H7 (cell line): ENCODE measurements around the gene AEN. TPM values are rescaled to one million over a fixed set of nuclear protein-coding genes. Genes with fewer than 3 reads are reported as not detected.
A peak's percentile ranks its signal among the peaks of the same experiment; 100 is the strongest.

Experiments
- DNase-seq: peaks from one replicate; pipeline ENCODE4 v3.0.0; 2012
- H3K27me3 ChIP-seq: 2 replicates; pipeline ENCODE4 v1.6.0; 2011; ENCODE audit warnings: mild to moderate bottlenecking, low read length; ENCODE audit not compliant: control insufficient read depth, insufficient read depth
- H3K36me3 ChIP-seq: replicated peaks from 2 replicates; pipeline ENCODE4 v1.5.1; 2011; ENCODE audit warnings: low read length; ENCODE audit not compliant: control insufficient read depth, insufficient read depth
- H3K4me3 ChIP-seq: 2 replicates; pipeline ENCODE4 v1.5.1; 2011; ENCODE audit warnings: low read depth, mild to moderate bottlenecking, control low read depth, low read length, moderate library complexity; ENCODE audit not compliant: insufficient read depth
- total RNA-seq: library from RNA; depleted of rRNA; stranded (reverse); fragments of >200 nt; shearing (Covaris generic); gene quantifications from 2 replicates; pipeline ENCODE4 v1.2.3, GENCODE V29; 2014

AEN gene
- total RNA-seq, 1 experiment from 2014 or later = 64.8 TPM

DNA sequence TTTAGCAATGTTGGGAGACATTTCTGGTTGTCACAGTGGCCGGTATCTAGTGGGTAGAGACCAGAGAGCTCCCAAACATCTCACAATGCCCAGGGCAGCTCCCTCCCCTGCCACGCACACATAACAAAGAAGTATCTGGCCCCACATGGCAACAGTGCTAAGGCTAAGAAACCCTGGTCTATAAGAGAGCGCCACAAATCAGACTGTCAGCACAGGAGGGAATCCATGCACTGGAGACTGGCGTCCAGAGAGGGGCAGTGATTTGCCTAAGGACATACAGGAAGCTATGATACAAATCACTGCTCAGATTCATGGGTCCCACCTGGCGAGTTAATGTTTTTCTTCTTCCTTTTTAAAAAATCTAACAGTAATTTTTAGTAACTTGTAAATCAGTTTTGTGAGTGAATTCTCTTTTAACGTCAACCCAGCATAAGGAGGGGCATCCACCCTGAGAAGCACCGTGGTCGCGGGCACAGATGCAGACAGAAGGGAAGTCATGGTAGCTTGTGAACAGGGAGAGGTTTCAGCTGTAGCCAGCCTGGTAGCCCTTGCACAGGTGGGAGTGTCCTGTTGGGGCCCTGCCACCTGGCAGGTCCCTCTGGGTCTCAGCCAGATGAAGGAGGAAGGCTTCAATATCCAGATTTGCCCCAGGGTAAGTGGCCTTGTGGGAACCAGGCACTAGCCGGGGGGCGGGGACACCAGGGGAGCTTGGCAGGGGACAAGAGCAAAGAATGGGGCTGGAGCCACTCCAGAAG lies 26.4 kb downstream of the AEN start:
- Histone ChIP-seq H3K27me3 (no peaks in the 10 kb centered on the region), H3K4me3 (no peak overlapping the region), H3K36me3 (no peaks in the 10 kb centered on the region)
- DNase-seq = peak; percentile 23

DNA sequence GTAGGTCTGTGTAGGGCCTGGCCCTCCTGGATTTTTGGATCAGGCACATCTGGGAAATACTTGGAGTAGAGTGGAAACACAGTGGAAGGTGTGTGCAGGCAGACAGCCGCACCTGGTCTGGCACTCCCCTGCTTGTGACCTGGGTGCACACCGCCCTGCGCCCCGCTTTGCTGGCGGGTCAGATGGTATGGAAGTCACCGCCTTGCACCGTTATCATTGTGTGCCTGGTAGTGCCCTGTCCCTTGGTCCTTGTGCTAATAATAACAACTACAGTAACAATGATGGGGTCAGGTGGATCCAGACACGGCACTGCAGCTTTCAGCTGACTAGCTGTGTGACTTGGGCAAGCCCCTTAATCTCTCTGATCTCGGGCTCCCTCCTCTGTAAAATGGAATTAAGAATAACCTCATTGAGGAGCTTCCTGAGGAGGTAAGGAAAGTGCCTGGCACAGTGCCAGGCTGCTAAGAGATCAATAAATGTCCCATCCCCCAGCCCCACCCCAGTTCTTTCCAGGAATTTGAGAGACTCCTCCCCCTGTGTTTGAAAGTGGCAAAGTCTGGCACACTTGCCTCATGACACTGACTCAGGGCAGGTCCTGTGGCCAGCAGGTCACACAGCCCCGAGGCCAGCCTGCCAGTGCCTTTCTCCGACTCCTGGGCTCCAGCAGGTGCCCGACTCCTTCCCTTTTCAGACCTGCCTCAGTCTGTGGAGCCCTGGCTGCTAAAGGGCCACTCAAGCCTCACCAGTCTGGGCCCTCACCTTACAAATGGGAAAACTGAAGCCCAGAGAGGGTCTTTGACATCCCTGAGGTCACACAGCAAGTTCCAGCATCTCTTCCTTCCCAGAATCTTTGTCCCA lies 27.4 kb downstream of the AEN start:
- Histone ChIP-seq H3K36me3 (no peaks in the 10 kb centered on the region), H3K27me3 (no peaks in the 10 kb centered on the region), H3K4me3 (no peak overlapping the region)
- DNase-seq = no peak

DNA sequence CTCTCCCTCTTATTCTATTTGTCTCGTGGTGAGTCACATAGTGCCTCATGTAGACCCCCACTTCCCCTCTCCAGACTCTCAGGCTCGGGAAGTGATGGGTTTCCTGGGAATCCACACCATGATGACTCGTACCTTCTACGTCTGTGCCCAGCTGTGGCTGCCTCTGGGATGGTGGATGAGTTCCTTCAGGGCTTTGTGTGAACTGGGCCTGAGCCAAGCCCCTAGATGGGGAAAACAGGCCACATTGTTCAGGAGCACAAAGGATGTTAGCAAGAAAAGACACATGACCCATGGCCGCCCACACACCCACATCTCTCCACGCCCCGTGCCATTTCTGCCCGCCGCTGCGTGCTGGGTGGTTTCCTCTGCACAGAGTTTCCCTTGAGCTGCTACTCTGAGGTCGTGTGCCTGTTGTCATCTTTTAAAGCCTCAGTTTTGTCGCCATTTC lies 28.2 kb downstream of the AEN start:
- no peak overlapping the region for H3K4me3 ChIP-seq
- no peaks in the 10 kb centered on the region for H3K36me3 ChIP-seq
- H3K27me3 ChIP-seq = no peaks in the 10 kb centered on the region
- no peak for DNase-seq

DNA sequence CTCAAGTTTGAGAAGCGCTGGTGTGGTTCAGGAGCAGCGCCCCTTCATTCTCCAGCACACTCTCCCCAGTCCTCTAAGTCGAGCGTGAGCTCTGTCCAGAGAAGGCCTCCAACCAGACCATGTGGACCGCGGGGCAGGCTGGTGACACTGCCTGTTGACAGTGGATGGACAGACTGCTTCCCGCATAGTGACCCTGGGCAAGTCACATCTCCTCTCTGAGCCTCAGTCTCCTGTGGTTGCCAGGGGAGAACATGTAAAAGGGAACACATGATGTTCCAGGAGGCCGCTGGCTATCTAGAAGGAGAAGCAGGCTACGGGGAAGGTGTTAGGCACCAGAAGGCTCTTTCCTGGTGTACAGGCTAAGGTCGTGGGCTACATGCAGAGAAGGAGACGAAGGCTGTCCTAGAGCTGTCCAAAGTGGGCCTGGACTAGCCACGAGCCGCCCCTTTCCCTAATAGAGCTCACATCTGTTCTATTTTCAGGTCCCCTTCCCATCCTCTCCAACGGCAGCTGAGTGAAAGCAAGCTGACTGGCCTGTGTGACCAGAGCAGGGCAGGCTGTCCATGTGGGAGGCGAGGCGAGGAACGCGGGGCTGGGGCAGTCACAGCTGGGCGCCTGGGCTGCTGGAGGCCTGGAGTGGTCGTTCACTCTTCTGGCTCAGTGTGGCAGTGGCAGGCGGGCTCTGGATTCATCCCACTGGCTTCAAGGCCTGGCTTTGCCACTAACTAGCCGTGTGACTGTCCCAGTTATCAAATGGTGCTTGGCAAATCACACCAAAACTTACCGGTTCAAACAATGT lies 28.8 kb downstream of the AEN start:
- Histone ChIP-seq H3K27me3 (no peaks in the 10 kb centered on the region), H3K36me3 (no peaks in the 10 kb centered on the region), H3K4me3 (no peak overlapping the region)
- DNase-seq = no peak

DNA sequence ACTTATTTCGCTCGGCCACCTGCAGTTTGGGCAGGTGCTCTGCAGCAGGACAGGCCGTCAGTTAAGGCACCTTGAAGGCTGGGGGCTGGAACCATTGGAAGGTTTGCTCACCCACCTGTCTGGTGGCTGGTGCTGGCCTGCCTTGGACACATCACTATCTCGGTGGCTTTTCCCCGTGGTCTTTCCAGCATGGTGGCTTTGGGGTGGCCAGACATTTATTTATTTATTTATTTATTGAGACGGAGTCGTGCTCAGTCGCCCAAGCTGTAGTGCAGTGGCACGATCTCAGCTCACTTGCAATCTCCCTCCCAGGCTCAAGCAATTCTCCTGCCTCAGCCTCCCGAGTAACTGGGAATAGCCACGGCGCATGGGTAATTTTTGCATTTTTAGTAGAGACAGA lies 29.4 kb downstream of the AEN start:
- Histone ChIP-seq H3K27me3 (no peaks in the 10 kb centered on the region), H3K4me3 (no peak overlapping the region), H3K36me3 (no peaks in the 10 kb centered on the region)
- peak; percentile 45 for DNase-seq

DNA sequence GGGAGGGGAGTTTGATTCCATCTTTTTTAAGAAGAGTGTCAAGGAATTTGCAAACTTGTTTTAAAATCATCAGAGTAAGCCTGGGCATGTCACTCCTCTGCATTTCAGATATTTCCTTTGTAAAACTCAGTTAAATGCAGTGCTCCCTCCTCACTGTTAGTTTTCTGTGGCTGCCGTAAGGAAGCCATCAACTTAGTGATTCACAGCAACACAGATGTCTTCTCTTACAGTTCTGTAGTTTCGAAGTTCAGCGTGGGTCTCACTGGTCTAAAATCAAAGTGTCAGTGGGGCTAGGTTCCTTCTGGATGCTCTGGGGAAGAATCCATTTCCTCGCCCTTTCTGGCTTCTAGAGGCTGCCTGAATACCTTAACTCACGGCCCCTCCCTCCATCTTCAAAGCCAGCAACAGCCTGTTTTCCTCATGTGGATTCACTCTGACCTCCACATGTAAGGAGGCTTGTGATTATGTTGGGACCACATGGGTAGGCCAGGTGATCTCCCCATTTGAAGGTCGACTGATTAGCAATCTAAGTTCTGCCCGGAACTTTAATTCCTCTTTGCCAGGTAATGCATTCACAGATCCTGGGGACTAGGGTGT lies 30.1 kb downstream of the AEN start:
- Histone ChIP-seq H3K36me3 (no peaks in the 10 kb centered on the region), H3K4me3 (no peak overlapping the region), H3K27me3 (no peaks in the 10 kb centered on the region)
- DNase-seq = peak; percentile 29

DNA sequence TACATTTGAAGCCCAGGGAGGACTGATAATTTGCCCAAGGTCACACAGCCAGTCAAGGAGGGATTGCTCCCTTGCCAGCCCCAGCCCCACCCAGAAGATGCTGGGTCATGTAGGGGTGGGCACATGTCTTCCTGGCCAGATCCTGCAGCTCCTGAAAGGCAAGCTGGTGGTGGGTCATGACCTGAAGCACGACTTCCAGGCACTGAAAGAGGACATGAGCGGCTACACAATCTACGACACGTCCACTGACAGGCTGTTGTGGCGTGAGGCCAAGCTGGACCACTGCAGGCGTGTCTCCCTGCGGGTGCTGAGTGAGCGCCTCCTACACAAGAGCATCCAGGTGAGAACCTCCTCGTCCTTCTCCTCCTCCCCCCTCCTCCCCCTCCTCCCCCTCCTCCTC lies 30.8 kb downstream of the AEN start:
- no peaks in the 10 kb centered on the region for H3K36me3 ChIP-seq
- no peaks in the 10 kb centered on the region for H3K27me3 ChIP-seq
- H3K4me3 ChIP-seq = no peak overlapping the region
- DNase-seq = peak; percentile 51

DNA sequence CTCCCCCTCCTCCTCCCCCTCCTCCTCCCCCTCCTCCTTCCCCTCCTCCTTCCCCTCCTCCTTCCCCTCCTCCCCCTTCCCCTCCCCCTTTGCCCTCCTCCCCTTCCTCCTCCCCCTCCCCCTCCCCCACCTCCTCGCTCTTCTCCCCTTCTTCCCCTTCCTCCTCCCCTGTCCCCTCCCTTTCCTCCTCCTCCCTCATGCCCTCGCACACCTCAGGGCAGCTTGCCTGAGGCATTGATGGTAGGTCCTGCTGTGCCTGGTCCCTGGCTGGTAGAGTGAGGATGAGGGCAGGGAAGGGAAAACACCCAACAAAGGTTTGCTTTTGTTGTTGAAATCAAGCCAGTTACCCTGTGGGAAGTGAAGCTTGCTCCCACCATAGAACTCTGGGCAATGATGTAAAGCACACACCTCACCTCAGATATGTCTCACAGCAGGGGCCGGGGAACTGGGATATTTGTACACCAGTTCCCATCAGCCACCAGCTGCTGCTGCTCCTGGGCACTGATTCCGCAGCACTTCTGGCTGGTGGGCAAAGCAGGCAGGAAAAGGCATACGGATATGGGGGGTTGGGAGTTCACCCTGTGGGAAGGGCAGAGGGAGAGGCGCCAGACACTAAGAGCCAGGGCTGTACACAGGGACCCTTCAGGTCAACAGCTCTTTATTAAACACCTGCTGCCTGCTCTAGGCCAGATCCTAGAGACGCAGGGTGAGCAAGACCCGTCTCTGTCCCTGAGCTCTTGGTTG lies 31.5 kb downstream of the AEN start:
- H3K36me3 ChIP-seq = no peaks in the 10 kb centered on the region
- no peaks in the 10 kb centered on the region for H3K27me3 ChIP-seq
- peak; percentile 72 for DNase-seq
- no peak overlapping the region for H3K4me3 ChIP-seq

DNA sequence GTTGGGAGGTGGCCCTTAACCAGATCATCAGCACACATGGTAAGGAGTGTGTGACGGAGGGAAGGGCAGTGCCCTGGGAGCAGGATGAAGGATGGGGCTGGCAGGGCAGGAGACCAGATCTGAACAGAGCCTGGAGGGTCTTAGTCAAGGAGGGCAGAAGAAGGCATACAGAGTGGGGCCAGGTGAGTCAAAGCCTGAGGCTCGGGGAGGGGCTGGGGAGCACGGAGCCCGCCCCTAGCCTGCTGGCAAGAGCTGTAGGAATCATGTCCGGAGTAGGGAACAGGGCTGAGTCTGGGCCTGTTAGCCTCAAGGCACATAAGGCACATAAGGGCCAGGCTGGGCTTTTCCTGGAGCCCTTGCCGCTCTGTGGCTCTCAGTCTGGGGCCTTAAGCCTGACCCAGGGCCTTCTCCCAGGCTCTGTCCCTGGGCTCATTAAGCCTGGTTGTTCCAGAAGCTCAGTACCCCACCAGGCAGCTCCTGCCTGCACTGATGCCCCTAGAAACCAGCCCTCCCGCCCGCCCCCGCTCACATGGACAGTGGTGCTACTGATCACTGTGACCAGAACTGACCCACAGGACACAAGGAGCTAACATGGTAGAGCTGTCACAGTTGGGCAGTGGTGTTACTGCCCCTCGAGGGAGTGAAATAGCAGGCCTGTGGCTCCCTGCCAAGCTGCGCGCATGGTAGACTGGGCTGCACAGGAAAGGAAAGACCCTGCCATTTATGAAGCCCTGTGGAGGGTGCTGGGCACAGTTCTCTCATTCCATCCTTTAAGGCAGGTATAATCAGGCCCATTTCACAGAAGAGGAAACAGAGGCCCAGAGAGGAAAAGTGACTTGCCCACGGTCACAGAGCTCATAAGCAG lies 32.3 kb downstream of the AEN start:
- peak; percentile 54 for DNase-seq
- Histone ChIP-seq H3K4me3 (no peak overlapping the region), H3K36me3 (no peaks in the 10 kb centered on the region), H3K27me3 (no peaks in the 10 kb centered on the region)

DNA sequence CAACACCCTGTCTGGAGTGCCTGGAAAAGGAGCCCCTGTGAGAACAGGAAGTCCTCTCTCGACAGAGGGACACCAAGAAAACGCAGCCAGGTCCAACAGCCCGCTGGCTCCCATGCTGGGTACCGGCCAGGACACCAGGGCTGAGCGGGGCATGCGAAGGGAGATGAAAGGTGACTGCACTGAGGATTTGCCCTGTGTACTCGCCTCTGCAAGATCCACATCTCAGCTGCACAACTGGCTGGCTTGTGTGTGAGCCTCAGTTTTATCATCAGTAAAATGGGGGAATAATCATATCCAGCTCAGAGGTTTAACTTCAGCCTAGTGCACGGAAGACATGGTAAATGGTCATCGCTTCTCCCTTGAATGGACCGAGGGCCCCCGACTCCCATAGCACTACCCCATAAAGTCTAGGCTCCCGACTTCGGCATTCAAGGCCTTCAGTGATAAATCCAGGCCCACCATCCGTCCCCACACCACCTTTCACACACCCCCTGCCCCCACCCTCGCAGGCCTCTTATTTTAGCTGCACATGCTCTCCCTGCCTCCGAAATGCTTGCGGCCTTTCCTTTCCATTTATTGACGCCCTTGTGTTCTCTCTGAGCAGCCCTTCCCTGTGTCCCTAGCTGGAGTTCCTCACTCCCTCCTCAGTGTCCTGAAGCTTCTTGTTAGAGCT lies 33.4 kb downstream of the AEN start:
- Histone ChIP-seq H3K27me3 (no peaks in the 10 kb centered on the region), H3K4me3 (no peak overlapping the region), H3K36me3 (no peaks in the 10 kb centered on the region)
- DNase-seq = no peak

DNA sequence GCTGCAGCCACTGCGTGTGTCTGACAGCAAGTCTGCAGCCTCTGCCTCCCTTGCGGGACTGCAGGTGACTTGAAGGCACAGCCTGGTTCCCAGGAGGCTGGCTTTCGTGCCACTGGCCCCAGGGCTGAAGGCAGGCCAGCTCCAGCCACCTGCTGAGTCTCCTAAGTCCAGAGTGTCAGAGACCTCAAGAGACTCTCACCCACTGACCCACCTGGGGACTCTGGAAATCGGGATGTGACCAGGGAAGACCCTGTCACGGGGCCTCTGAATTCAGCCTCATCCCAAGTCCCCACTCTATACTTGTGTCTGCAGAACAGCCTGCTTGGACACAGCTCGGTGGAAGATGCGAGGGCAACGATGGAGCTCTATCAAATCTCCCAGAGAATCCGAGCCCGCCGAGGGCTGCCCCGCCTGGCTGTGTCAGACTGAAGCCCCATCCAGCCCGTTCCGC lies 34.0 kb downstream of the AEN start:
- Histone ChIP-seq H3K4me3 (no peak overlapping the region), H3K36me3 (no peaks in the 10 kb centered on the region), H3K27me3 (no peaks in the 10 kb centered on the region)
- DNase-seq = no peak

DNA sequence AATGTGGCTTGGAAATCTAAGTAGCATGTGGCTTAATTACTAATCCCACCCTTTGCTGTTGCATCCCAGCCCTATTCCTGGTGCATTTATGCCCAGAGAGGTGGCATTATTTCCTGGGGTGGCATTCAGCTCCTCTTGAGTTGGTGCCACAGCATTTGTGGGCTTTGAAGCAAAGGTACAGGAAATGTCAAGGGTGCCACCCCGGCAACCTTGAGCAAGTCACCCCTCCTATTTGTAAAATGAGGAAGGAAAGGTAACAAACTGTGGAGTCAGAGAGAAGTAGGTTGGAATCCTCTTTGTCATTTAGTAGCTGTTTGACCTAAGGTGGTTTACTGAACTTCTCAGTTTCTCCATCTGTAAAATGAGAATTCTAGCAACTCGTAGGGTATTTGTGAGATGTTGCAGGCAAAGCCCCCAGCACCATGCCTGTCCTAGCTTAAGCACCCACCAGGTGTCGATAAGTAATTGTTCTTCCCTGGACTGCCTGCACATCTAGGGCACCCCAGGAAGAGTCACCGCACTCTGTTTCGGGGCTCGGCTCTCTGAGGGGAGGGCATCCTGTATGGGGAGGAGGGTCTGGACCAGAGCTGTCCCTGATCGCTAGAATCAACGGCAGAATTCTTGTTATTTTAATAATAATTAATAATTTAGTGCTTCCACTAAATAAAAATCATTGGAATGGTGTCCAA lies 34.8 kb downstream of the AEN start:
- H3K27me3 ChIP-seq = no peaks in the 10 kb centered on the region
- H3K4me3 ChIP-seq = no peak overlapping the region
- DNase-seq = no peak
- no peaks in the 10 kb centered on the region for H3K36me3 ChIP-seq
